GM10266 (cell line): ENCODE results near the gene KIF26A.

Experiments used
- DNase-seq: peaks from one replicate; pipeline ENCODE4 v3.0.0; 2012; ENCODE audit errors: extremely low spot score
- CTCF ChIP-seq: IDR thresholded peaks from 2 replicates; pipeline ENCODE4 v1.5.1; 2012; ENCODE audit warnings: mild to moderate bottlenecking, low read depth; ENCODE audit not compliant: control insufficient read depth, insufficient read depth; ENCODE audit errors: missing control alignments

The KIF26A gene

GRCh38 chr14:104201063-104201462, 62.7 kb downstream of the KIF26A start:
- no peak for DNase-seq
- no peak for TF ChIP-seq CTCF

GRCh38 chr14:104201496-104201895, 63.1 kb downstream of the KIF26A start:
- no peak for TF ChIP-seq CTCF
- DNase-seq, result no peak

GRCh38 chr14:104202259-104203070, 64.1 kb downstream of the KIF26A start:
- no peak for DNase-seq
- no peak for TF ChIP-seq CTCF

- TF ChIP-seq CTCF, result no peak
- no peak for DNase-seq
Measured at GRCh38 chr14:104203071-104203425, 64.7 kb downstream of the KIF26A start.

- no peak for DNase-seq
- TF ChIP-seq CTCF, result no peak
Measured at GRCh38 chr14:104204660-104205149, 66.3 kb downstream of the KIF26A start.

- no peak for DNase-seq
- TF ChIP-seq CTCF, result no peak
Measured at GRCh38 chr14:104205781-104206180, 67.4 kb downstream of the KIF26A start.

- TF ChIP-seq CTCF, result no peak
Measured at GRCh38 chr14:104206281-104206904, 68.0 kb downstream of the KIF26A start.

More at GRCh38 chr14:104206281-104206904, 68.0 kb downstream of the KIF26A start:
- no peak for DNase-seq
